A549 (cell line): Measurements from ENCODE around the gene IL17RA. TPM values are rescaled to one million over a fixed set of nuclear protein-coding genes. Genes with fewer than 3 reads are reported as not detected.

Experiments
- ATAC-seq, 2 experiments: fragments of 200-7000 bp in 1 of 2; fragments of >200 bp in 1 of 2; cut with Nextera tagmentation in 1 of 2; cut with Tn5 transposase in 1 of 2; 3 replicates each; pipeline versions ENCODE4 v1.8.0 to v1.9.1; 2018 to 2020; ENCODE audit warnings: mild to moderate bottlenecking in 1 of 2, moderate library complexity in 1 of 2
- CTCF ChIA-PET: fragments of 300-600 bp; sonication (Branson Sonifier 250); formaldehyde crosslinking; extraction: SDS; loops from one replicate; lab custom pipeline; 2021; ENCODE audit warnings: antibody characterized with exemption, inconsistent platforms; lab: Yijun Ruan, JAX
- POLR2A ChIA-PET: fragments of 350-600 bp; formaldehyde crosslinking; extraction: SDS; loops from one replicate; lab custom pipeline; 2021; ENCODE audit warnings: antibody characterized with exemption, inconsistent platforms; lab: Yijun Ruan, JAX
- DNase-seq, 2 experiments: peaks; one replicate each; pipeline versions ENCODE4 v3.0.0 to v3.0.0-alpha.2; 2011 to 2016; ENCODE audit warnings: low read depth in 1 of 2, low spot score in 1 of 2
- FAIRE-seq: peaks from 2 replicates; lab custom pipeline; 2011; peaks lifted over from hg19 to GRCh38; lab: Jason Lieb, UNC
- H3K27ac ChIP-seq, 2 experiments: fragments of >200 bp; sonication (Bioruptor Twin); formaldehyde crosslinking; 3 replicates each; pipeline ENCODE4 v1.5.1; 2016 to 2017
- H3K4me1 ChIP-seq: fragments of >200 bp; sonication (Bioruptor Twin); formaldehyde crosslinking; 3 replicates; pipeline ENCODE4 v1.6.1; 2016
- H3K4me2 ChIP-seq: fragments of >200 bp; sonication (Bioruptor Twin); formaldehyde crosslinking; 3 replicates; pipeline ENCODE4 v1.6.1; 2016
- H3K4me3 ChIP-seq: fragments of >200 bp; sonication (Bioruptor Twin); formaldehyde crosslinking; 3 replicates; pipeline ENCODE4 v1.5.1; 2016
- H3K9me3 ChIP-seq: fragments of >200 bp; sonication (Bioruptor Twin); formaldehyde crosslinking; 3 replicates; pipeline ENCODE4 v1.6.1; 2016
- CHD4 ChIP-seq: fragments of 200-600 bp; sonication (generic); IDR thresholded peaks from 2 replicates; pipeline ENCODE4 v1.6.1; 2016; ENCODE audit warnings: antibody characterized with exemption, mild to moderate bottlenecking, borderline replicate concordance
- ELK1 ChIP-seq: fragments of 150-350 bp; IDR thresholded peaks from 2 replicates; pipeline ENCODE4 v1.6.1; 2014; ENCODE audit warnings: low read depth, mild to moderate bottlenecking, low read length
- FOSL2 ChIP-seq, 2 experiments: fragments of 450-650 bp in 1 of 2; fragments of >200 bp in 1 of 2; sonication (Bioruptor Twin) in 1 of 2; formaldehyde crosslinking; IDR thresholded peaks; 2 replicates each; pipeline versions ENCODE4 v1.5.0 to v1.6.1; 2016 to 2020; ENCODE audit warnings: mild to moderate bottlenecking in 1 of 2, moderate library complexity in 1 of 2
- FOXS1 ChIP-seq: fragments of 250-450 bp; sonication (Bioruptor Pico); IDR thresholded peaks from 2 replicates; pipeline ENCODE4 v1.5.0; 2020; ENCODE audit warnings: mild to moderate bottlenecking, moderate library complexity
- GATA3 ChIP-seq: IDR thresholded peaks from 2 replicates; pipeline ENCODE4 v1.6.1; 2012; ENCODE audit warnings: borderline replicate concordance
- HDAC2 ChIP-seq: fragments of 200-600 bp; sonication (generic); IDR thresholded peaks from 2 replicates; pipeline ENCODE4 v1.6.1; 2016
- HEYL ChIP-seq: fragments of 250-450 bp; sonication (Bioruptor Pico); IDR thresholded peaks from 2 replicates; pipeline ENCODE4 v1.8.0; 2021; ENCODE audit warnings: mild to moderate bottlenecking, moderate library complexity
- HOXA7 ChIP-seq: fragments of 250-450 bp; sonication (Bioruptor Pico); IDR thresholded peaks from 2 replicates; pipeline ENCODE4 v1.5.0; 2020; ENCODE audit warnings: mild to moderate bottlenecking, moderate library complexity
- KDM1A ChIP-seq: fragments of 200-600 bp; sonication (generic); IDR thresholded peaks from 2 replicates; pipeline ENCODE4 v1.6.1; 2016; ENCODE audit warnings: low read depth, mild to moderate bottlenecking
- MAFK ChIP-seq: fragments of 450-650 bp; IDR thresholded peaks from 2 replicates; pipeline ENCODE4 v1.6.1; 2014; ENCODE audit not compliant: partially characterized antibody
- MAX ChIP-seq: IDR thresholded peaks from 2 replicates; pipeline ENCODE4 v1.6.1; 2012
- MYC ChIP-seq: IDR thresholded peaks from 2 replicates; pipeline ENCODE4 v1.6.1; 2012; ENCODE audit warnings: mild to moderate bottlenecking, inconsistent platforms, low read length, improper control_type of control experiment, borderline replicate concordance
- NFE2L2 ChIP-seq: fragments of 150-350 bp; conservative IDR thresholded peaks from 2 replicates; pipeline ENCODE4 v1.6.1; 2014; ENCODE audit warnings: low read length
- NR3C1 ChIP-seq: fragments of >200 bp; sonication (Bioruptor Twin); formaldehyde crosslinking; IDR thresholded peaks from 3 replicates; pipeline ENCODE4 v1.6.1; 2017
- PHF8 ChIP-seq: fragments of 200-600 bp; sonication (generic); IDR thresholded peaks from 2 replicates; pipeline ENCODE4 v1.6.1; 2016; ENCODE audit warnings: low read depth, mild to moderate bottlenecking, antibody characterized with exemption, moderate library complexity, borderline replicate concordance
- RFX5 ChIP-seq: fragments of 450-650 bp; IDR thresholded peaks from 2 replicates; pipeline ENCODE4 v1.7.1; 2014; ENCODE audit warnings: antibody characterized with exemption, mild to moderate bottlenecking, moderate library complexity
- RNF2 ChIP-seq: fragments of 200-600 bp; sonication (generic); IDR thresholded peaks from 2 replicates; pipeline ENCODE4 v1.6.1; 2016; ENCODE audit warnings: low read depth, mild to moderate bottlenecking, antibody characterized with exemption, moderate library complexity, borderline replicate concordance
- SMC3 ChIP-seq: fragments of >200 bp; sonication (Bioruptor Twin); formaldehyde crosslinking; IDR thresholded peaks from 3 replicates; pipeline ENCODE4 v1.6.1; 2018; ENCODE audit warnings: inconsistent platforms
- TFCP2L1 ChIP-seq: fragments of 250-450 bp; sonication (Bioruptor Pico); IDR thresholded peaks from 2 replicates; pipeline ENCODE4 v1.5.0; 2021; ENCODE audit warnings: mild to moderate bottlenecking
- ZC3H11A ChIP-seq: fragments of 450-650 bp; IDR thresholded peaks from 2 replicates; pipeline ENCODE4 v1.6.1; 2014; ENCODE audit warnings: antibody characterized with exemption, mild to moderate bottlenecking
- ZNF302 ChIP-seq: fragments of 250-450 bp; sonication (Bioruptor Pico); IDR thresholded peaks from 2 replicates; pipeline ENCODE4 v1.9.0; 2021; ENCODE audit warnings: inconsistent platforms, mild to moderate bottlenecking, moderate library complexity
- ZSCAN20 ChIP-seq: fragments of 250-450 bp; sonication (Bioruptor Pico); IDR thresholded peaks from 2 replicates; pipeline ENCODE4 v1.8.0; 2022; ENCODE audit warnings: mild to moderate bottlenecking, moderate library complexity
- WGBS: methylation state at CpG from one replicate; pipeline ENCODE4 v1.1.6; 2017; ENCODE audit errors: missing lambda C conversion rate; 5-methylcytosine and 5-hydroxymethylcytosine counted together
- polyA plus RNA-seq, 4 experiments: library from polyadenylated mRNA; depleted of rRNA in 3 of 4; stranded (reverse); fragments of >200 nt; fragmentation: RNase III in 1 of 4; extraction: RNeasy Plus Mini Kit Qiagen cat#74134 plus additional on column Dnase treatment in 1 of 4; gene quantifications; 2 replicates in 3 of 4; 3 replicates in 1 of 4; pipeline ENCODE4 v1.2.3, GENCODE V29; 2011 to 2017
- TF ChIP-seq, protein P1 (sequence below): fragments of >200 bp; sonication (Bioruptor Twin); formaldehyde crosslinking; IDR thresholded peaks from 3 replicates; pipeline ENCODE4 v1.5.1; 2016
- TF ChIP-seq, protein P2 (sequence below): fragments of >200 bp; sonication (Bioruptor Twin); formaldehyde crosslinking; IDR thresholded peaks from 3 replicates; pipeline ENCODE4 v1.6.1; 2016

The IL17RA gene
- polyA plus RNA-seq, 2 of the 4 experiments (the other 2 are of a cell fraction), result 4.3 to 6.4 TPM

DNA sequence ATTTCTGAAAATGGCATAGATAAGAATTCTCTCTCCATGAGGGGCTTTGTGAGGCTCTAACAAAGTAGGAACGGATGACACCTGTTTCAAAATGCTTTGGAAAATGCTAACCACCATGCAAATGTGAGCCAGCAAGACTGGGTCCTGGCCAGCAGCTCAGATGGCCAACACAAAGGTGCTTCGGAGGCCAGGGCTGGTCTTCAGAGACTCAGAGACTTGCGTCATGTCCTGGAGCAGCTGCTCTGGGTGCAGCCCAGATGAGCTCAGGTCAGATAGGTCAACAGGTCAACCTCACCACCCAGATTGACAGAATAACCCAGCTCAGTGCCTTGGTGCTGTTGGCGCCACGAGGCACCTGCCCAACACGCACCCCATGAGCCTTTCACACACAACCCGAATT lies 48.3 kb downstream of the IL17RA start (continued):
- TF ChIP-seq KDM1A, result no peak

GRCh38 chr22:17135153-17135760 lies 50.5 kb downstream of the IL17RA start:
- ATAC-seq (no peak), DNase-seq (no peak), FAIRE-seq (no peak)
- Histone ChIP-seq H3K4me1 (no peaks in the 10 kb centered on the region), H3K4me2 (no peak overlapping the region), H3K27ac (no peak overlapping the region), H3K4me3 (no peak overlapping the region), H3K9me3 (no peaks in the 10 kb centered on the region)
- ChIA-PET POLR2A (no interaction called here), CTCF (interaction anchor here (1.4 to 1.8 kb wide), 2 partner anchors 10 to 36 kb away, joined by 3 to 4 read pairs; no protein-coding TSS in a partner anchor)
- TF ChIP-seq, protein P1, sequence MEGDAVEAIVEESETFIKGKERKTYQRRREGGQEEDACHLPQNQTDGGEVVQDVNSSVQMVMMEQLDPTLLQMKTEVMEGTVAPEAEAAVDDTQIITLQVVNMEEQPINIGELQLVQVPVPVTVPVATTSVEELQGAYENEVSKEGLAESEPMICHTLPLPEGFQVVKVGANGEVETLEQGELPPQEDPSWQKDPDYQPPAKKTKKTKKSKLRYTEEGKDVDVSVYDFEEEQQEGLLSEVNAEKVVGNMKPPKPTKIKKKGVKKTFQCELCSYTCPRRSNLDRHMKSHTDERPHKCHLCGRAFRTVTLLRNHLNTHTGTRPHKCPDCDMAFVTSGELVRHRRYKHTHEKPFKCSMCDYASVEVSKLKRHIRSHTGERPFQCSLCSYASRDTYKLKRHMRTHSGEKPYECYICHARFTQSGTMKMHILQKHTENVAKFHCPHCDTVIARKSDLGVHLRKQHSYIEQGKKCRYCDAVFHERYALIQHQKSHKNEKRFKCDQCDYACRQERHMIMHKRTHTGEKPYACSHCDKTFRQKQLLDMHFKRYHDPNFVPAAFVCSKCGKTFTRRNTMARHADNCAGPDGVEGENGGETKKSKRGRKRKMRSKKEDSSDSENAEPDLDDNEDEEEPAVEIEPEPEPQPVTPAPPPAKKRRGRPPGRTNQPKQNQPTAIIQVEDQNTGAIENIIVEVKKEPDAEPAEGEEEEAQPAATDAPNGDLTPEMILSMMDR, result no peak
- no peak for TF ChIP-seq MYC
- TF ChIP-seq ZNF302, result no peak
- TF ChIP-seq GATA3, result no peak
- no peak for TF ChIP-seq HOXA7 (CRISPR knock-in tag)
- TF ChIP-seq ZC3H11A, result no peak
- no peak for TF ChIP-seq ZSCAN20 (CRISPR knock-in tag)
- TF ChIP-seq HDAC2, result no peak
- no peak for TF ChIP-seq MAFK
- no peak for TF ChIP-seq ELK1
- TF ChIP-seq PHF8, result no peak
- no peak for TF ChIP-seq FOSL2 (IDR thresholded peaks at IDR 0.05)
- TF ChIP-seq FOSL2 (CRISPR knock-in tag; IDR thresholded peaks at IDR 0.05), result no peak
- 93% methylated on average over 15 of the region's 15 CpGs for WGBS

- DNase-seq, result no peak
- WGBS, result 90% methylated on average over 4 of the region's 4 CpGs
- ChIA-PET CTCF (interaction anchor here (1.8 kb wide), 1 partner anchor 8 kb away, joined by 3 read pairs; no protein-coding TSS in a partner anchor), POLR2A (interaction anchor here (0.7 kb wide), 1 partner anchor 20 kb away, joined by 3 read pairs; no protein-coding TSS in a partner anchor)
- Histone ChIP-seq H3K27ac (no peak overlapping the region), H3K4me3 (no peak overlapping the region), H3K4me1 (no peaks in the 10 kb centered on the region), H3K9me3 (no peaks in the 10 kb centered on the region), H3K4me2 (no peak overlapping the region)
- FAIRE-seq, result no peak
- ATAC-seq, result no peak
- TF ChIP-seq NFE2L2 (no peak), FOXS1 (no peak), ZSCAN20 (CRISPR knock-in tag) (no peak), RNF2 (no peak), CHD4 (no peak), TFCP2L1 (no peak), SMC3 (no peak), NR3C1 (no peak), HEYL (CRISPR knock-in tag) (no peak), ZNF302 (no peak), MAX (no peak), RFX5 (no peak), ZC3H11A (no peak)
- TF ChIP-seq, protein P2, sequence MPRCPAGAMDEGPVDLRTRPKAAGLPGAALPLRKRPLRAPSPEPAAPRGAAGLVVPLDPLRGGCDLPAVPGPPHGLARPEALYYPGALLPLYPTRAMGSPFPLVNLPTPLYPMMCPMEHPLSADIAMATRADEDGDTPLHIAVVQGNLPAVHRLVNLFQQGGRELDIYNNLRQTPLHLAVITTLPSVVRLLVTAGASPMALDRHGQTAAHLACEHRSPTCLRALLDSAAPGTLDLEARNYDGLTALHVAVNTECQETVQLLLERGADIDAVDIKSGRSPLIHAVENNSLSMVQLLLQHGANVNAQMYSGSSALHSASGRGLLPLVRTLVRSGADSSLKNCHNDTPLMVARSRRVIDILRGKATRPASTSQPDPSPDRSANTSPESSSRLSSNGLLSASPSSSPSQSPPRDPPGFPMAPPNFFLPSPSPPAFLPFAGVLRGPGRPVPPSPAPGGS, result no peak
- TF ChIP-seq, protein P1, result no peak
These were observed 52.4 kb downstream of the IL17RA start for GRCh38 chr22:17137170-17137569.
